Natural killer cell (primary cell): ENCODE data around the gene OMP. TPM values are rescaled to one million over a fixed set of nuclear protein-coding genes. Genes with fewer than 3 reads are reported as not detected.

Experiments used
- ATAC-seq, 3 donors: fragments of 150-1000 bp in 2 of 3; fragments of 200-7000 bp in 1 of 3; cut with Tn5 transposase; 1 replicate in 1 of 3; 2 replicates in 2 of 3; pipeline ENCODE4 v1.10.0; 2021; ENCODE audit warnings: mild to moderate bottlenecking in 2 of 3, moderate library complexity in 2 of 3
- DNase-seq, 2 donors: peaks; one replicate each; pipeline versions ENCODE4 v3.0.0 to v3.0.0-alpha.2; 2013 to 2021; ENCODE audit warnings: mixed read lengths in 1 of 2
- H3K27ac ChIP-seq: one replicate; pipeline ENCODE4 v1.5.1; 2013; ENCODE audit warnings: mild to moderate bottlenecking, low read length
- H3K27me3 ChIP-seq: one replicate; pipeline ENCODE4 v1.6.1; 2013; ENCODE audit warnings: low read length; ENCODE audit not compliant: control insufficient read depth, insufficient read depth
- H3K36me3 ChIP-seq: one replicate; pipeline ENCODE4 v1.6.1; 2013; ENCODE audit warnings: low read length; ENCODE audit not compliant: control insufficient read depth, insufficient read depth
- H3K4me1 ChIP-seq: one replicate; pipeline ENCODE4 v1.6.1; 2013; ENCODE audit warnings: low read length; ENCODE audit not compliant: control insufficient read depth, insufficient read depth
- H3K4me3 ChIP-seq: one replicate; pipeline ENCODE4 v1.5.1; 2013; ENCODE audit warnings: low read length
- H3K9me3 ChIP-seq: one replicate; pipeline ENCODE4 v1.6.1; 2013; ENCODE audit warnings: low read length; ENCODE audit not compliant: control insufficient read depth, insufficient read depth
- H3K27ac Mint-ChIP-seq, 2 donors: one replicate each; pipeline ENCODE4 v1.8.0; 2022; ENCODE audit warnings: mild to moderate bottlenecking in 2 of 2, mixed read lengths in 2 of 2, moderate library complexity in 1 of 2
- H3K27me3 Mint-ChIP-seq, 2 donors: one replicate each; pipeline ENCODE4 v1.8.0; 2022; ENCODE audit warnings: low read depth in 2 of 2, mixed read lengths in 2 of 2
- H3K36me3 Mint-ChIP-seq: one replicate; pipeline ENCODE4 v1.8.0; 2022; ENCODE audit warnings: mixed read lengths
- H3K4me1 Mint-ChIP-seq, 2 donors: one replicate each; pipeline ENCODE4 v1.8.0; 2022; ENCODE audit warnings: mixed read lengths in 2 of 2
- H3K4me3 Mint-ChIP-seq: one replicate; pipeline ENCODE4 v1.8.0; 2022; ENCODE audit warnings: mild to moderate bottlenecking, moderate library complexity, mixed read lengths
- H3K9me3 Mint-ChIP-seq, 2 donors: one replicate each; pipeline ENCODE4 v1.8.0; 2022; ENCODE audit warnings: mixed read lengths in 2 of 2
- CTCF ChIP-seq: fragments of 200-600 bp; IDR thresholded peaks from one replicate; pipeline ENCODE4 v1.8.0; 2022; ENCODE audit warnings: antibody characterized with exemption
- WGBS: methylation state at CpG from one replicate; pipeline ENCODE4 v1.1.7; 2013; ENCODE audit warnings: missing lambda C conversion rate; ENCODE audit not compliant: insufficient coverage; 5-methylcytosine and 5-hydroxymethylcytosine counted together
- intact Hi-C: fragments of 100-400 bp; cut with micrococcal nuclease; formaldehyde crosslinking; loops from one replicate; pipeline ENCODE4 v1.14.2; 2022
- total RNA-seq, 4 donors: library from RNA; stranded (reverse); fragments of 120-200 nt in 1 of 4; gene quantifications; one replicate each; pipeline versions ENCODE4 v1.2.3 to v1.2.4, GENCODE V29; 2013 to 2022

OMP gene
- total RNA-seq, 3 donors from 2014 or later (not counting 1 experiment from before 2014, with no cell fraction given), result 0.82 to 1.4 (median 0.85) TPM

- peak; percentile 51 for TF ChIP-seq CTCF
- H3K27ac Mint-ChIP-seq, result peak within 1 kb of the TSS; percentile 78 to 83
Observed at GRCh38 chr11:77066229-77067042, 36.2 kb upstream of the OMP start, which contains the start of gene CAPN5. TSS of gene CAPN5 (plus strand) at chr11:77066971. CDS start at chr11:77084887, 17,916 bp downstream.

DNA sequence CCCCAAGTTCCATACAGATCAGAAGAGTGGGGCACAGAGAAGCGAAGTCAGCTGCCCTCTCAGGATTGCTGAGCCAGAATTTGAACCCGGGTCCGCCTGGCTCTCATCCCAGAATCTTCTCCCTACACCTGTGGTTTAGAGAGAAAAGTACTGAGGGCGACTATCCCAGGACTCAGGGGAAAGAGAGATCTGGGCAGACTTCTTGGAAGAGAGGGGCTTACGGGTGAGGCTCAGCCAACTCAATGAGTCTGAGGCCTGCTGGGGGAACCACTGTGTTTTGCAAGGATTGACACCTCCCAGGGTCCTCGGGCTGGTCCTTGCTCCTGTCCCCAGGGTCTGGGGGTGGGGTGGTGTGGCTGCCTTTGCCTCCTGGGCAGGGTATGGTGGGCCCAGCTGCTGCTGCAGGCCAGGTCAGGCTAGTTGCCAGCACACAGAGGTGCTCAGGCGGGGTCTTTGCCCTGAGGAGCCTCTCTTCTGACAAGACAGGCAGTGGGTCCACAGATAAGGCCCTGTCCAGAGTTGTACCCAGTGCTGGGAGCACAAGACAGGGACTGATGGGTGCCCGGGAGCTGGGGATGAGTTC lies 34.7 kb upstream of the OMP start:
- intact Hi-C loops, result no loop called here
- TF ChIP-seq CTCF, result no peak
- H3K36me3 ChIP-seq, result no peaks in the 10 kb centered on the region
- no peaks in the 10 kb centered on the region for H3K36me3 Mint-ChIP-seq
- H3K4me1 ChIP-seq, result peaks cover 42% of the 10 kb centered on the region
- H3K4me3 Mint-ChIP-seq, result peak overlapping the region; percentile 81
- no peak overlapping the region for H3K4me3 ChIP-seq
- H3K27me3 Mint-ChIP-seq, result peaks cover 0 to 11% of the 10 kb centered on the region in 2 donors
- no peaks in the 10 kb centered on the region for H3K9me3 ChIP-seq
- DNase-seq, result no peak
- peaks cover 42 to 62% of the 10 kb centered on the region in 2 donors for H3K4me1 Mint-ChIP-seq
- 94% methylated on average over 6 of the region's 8 CpGs for WGBS
- H3K9me3 Mint-ChIP-seq, result no peaks in the 10 kb centered on the region
- no peak for ATAC-seq
- H3K27me3 ChIP-seq, result peaks cover 10% of the 10 kb centered on the region
- peak overlapping the region; percentile 50 to 61 for H3K27ac Mint-ChIP-seq
- no peak overlapping the region for H3K27ac ChIP-seq

More at GRCh38 chr11:77066229-77067042, 36.2 kb upstream of the OMP start, which contains the start of gene CAPN5:
- Histone ChIP-seq H3K27ac (no peak within 1 kb of the TSS), H3K4me1 (peaks cover 27% of the 10 kb centered on the region), H3K27me3 (peaks cover 10% of the 10 kb centered on the region), H3K4me3 (peak within 1 kb of the TSS; percentile 59), H3K9me3 (peaks cover 2% of the 10 kb centered on the region), H3K36me3 (no peaks in the 10 kb centered on the region)
- 1% methylated on average over 69 of the region's 69 CpGs for WGBS
- Mint-ChIP-seq H3K36me3 (no peaks in the 10 kb centered on the region), H3K9me3 (no peaks in the 10 kb centered on the region), H3K4me3 (peak within 1 kb of the TSS; percentile 91), H3K4me1 (peaks cover 29 to 47% of the 10 kb centered on the region in 2 donors), H3K27me3 (peaks cover 9 to 11% of the 10 kb centered on the region in 2 donors)
- intact Hi-C loops, result loop anchor here (1.0 kb wide), 1 partner anchor 25 kb away; no protein-coding TSS in a partner anchor
- DNase-seq (peak; percentile 89 to 94), ATAC-seq (peak; percentile 96 to 97 (median 97))

DNA sequence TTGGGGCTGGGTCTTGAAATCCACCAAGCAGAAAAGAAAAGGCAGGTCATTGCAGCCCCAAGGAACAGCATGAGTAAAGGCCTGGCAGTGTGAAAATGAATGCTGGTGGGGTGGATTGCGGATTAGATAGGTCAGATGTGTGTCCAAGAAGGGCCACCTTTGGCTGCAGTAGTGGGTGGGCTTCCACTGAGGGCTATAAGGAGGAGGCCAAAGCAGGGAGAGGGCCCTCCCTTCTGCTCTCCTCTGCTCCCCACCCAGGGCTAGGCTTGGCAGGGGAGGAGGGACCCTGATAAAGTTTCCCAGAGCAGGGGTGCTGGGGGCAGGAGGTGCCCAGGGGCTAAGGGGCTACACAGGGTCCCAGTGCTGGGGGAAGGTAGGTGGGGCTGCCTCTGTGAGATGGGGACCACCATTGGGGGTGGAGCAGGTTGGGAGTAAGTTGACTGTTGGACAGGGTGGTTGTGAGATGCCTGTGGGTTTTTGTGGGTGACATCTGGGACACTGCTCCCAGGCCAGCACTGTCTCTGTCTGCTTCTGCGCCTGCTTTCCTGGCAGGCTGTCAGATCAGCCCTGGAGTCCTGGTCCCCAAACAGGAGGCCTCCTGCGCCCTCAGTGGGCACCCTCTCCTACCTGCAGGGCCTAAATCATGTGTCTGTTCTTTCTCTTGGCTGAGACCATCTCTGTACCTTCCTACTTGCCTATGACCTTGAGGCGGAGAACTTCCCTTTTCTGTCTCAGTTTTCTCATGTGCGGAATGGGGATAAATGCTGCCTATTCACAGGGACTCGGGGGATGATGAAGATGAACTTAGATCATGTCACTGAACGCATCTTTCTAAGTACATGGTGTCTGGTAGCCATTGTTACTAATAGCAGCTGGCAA lies 33.9 kb upstream of the OMP start:
- Histone ChIP-seq H3K36me3 (no peaks in the 10 kb centered on the region), H3K4me1 (peaks cover 50% of the 10 kb centered on the region), H3K4me3 (no peak overlapping the region), H3K9me3 (no peaks in the 10 kb centered on the region), H3K27ac (no peak overlapping the region), H3K27me3 (peaks cover 10% of the 10 kb centered on the region)
- Mint-ChIP-seq H3K36me3 (no peaks in the 10 kb centered on the region), H3K4me1 (peaks cover 50 to 70% of the 10 kb centered on the region in 2 donors), H3K4me3 (peak overlapping the region; percentile 81), H3K27ac (peak overlapping the region; percentile 50 to 61), H3K9me3 (no peaks in the 10 kb centered on the region), H3K27me3 (peaks cover 0 to 11% of the 10 kb centered on the region in 2 donors)
- DNase-seq (no peak), ATAC-seq (no peak)
- TF ChIP-seq CTCF, result no peak
- WGBS, result 91% methylated on average over 7 of the region's 7 CpGs
- intact Hi-C loops, result no loop called here
